SKM-1 (cell line): Measurements from ENCODE around the gene SSBP2.
"Not testable (repeated sequence)": the region's sequence is repeated elsewhere in the genome, so short reads cannot be mapped to it uniquely, and the experiment has no call there.

Source experiments
- DNase-seq: peaks from one replicate; lab custom pipeline; 2025; ENCODE audit not compliant: unreplicated experiment; lab: John Stamatoyannopoulos, UW

The SSBP2 gene

GRCh38 chr5:81534441-81534840 lies 216.5 kb downstream of the SSBP2 start:
- DNase-seq, result peak; percentile 8

- DNase-seq, result no peak
These were observed 217.1 kb downstream of the SSBP2 start for GRCh38 chr5:81533629-81534405.

GRCh38 chr5:81530919-81531318 lies 220.0 kb downstream of the SSBP2 start:
- DNase-seq, result no peak

GRCh38 chr5:81525690-81526089 lies 225.2 kb downstream of the SSBP2 start:
- DNase-seq, result no peak

GRCh38 chr5:81524015-81524414 lies 226.9 kb downstream of the SSBP2 start:
- no peak for DNase-seq

GRCh38 chr5:81522571-81522970 lies 228.3 kb downstream of the SSBP2 start:
- DNase-seq, result no peak

- DNase-seq, result no peak
These were observed 230.1 kb downstream of the SSBP2 start for GRCh38 chr5:81520769-81521168.

GRCh38 chr5:81519217-81519905 lies 231.5 kb downstream of the SSBP2 start:
- no peak for DNase-seq

GRCh38 chr5:81517462-81517861 lies 233.4 kb downstream of the SSBP2 start:
- DNase-seq, result no peak

- no peak for DNase-seq
These were observed 234.8 kb downstream of the SSBP2 start for GRCh38 chr5:81516091-81516490.

GRCh38 chr5:81513982-81514381 lies 236.9 kb downstream of the SSBP2 start:
- no peak for DNase-seq

GRCh38 chr5:81513473-81513872 lies 237.4 kb downstream of the SSBP2 start:
- DNase-seq, result no peak

GRCh38 chr5:81506900-81507588 lies 243.9 kb downstream of the SSBP2 start:
- peak; percentile 88 for DNase-seq

- DNase-seq, result no peak
These were observed 244.5 kb downstream of the SSBP2 start for GRCh38 chr5:81506378-81506777.

- DNase-seq, result no peak
These were observed 245.2 kb downstream of the SSBP2 start for GRCh38 chr5:81505672-81506071.

GRCh38 chr5:81503602-81504001 lies 247.3 kb downstream of the SSBP2 start:
- DNase-seq, result not testable (repeated sequence)

GRCh38 chr5:81495286-81495685 lies 255.6 kb downstream of the SSBP2 start:
- DNase-seq, result no peak

GRCh38 chr5:81488862-81489261 lies 262.0 kb downstream of the SSBP2 start:
- no peak for DNase-seq

- DNase-seq, result no peak
These were observed 264.2 kb downstream of the SSBP2 start for GRCh38 chr5:81486711-81487110.

GRCh38 chr5:81482595-81482994 lies 268.3 kb downstream of the SSBP2 start:
- DNase-seq, result no peak

GRCh38 chr5:81473395-81473794 lies 277.5 kb downstream of the SSBP2 start:
- not testable (repeated sequence) for DNase-seq

GRCh38 chr5:81469676-81470075 lies 281.2 kb downstream of the SSBP2 start:
- DNase-seq, result no peak
